IMR-90 (cell line): ENCODE measurements around the gene MPI. TPM values are rescaled to one million over a fixed set of nuclear protein-coding genes. Genes with fewer than 3 reads are reported as not detected.

ENCODE experiments used
- ATAC-seq: fragments of 200-7000 bp; cut with Tn5 transposase; 2 replicates; pipeline ENCODE4 v1.9.1; 2020; ENCODE audit warnings: low read depth, mild to moderate bottlenecking, moderate library complexity
- BruUV-seq: library from RNA; stranded (reverse); fragments of 400-500 nt; replicated peaks from 2 replicates; lab custom pipeline; 2021; lab: Mats Ljungman, UMichigan
- CTCF ChIA-PET: fragments of 300-600 bp; formaldehyde crosslinking; extraction: SDS; loops from one replicate; lab custom pipeline; 2021; ENCODE audit warnings: antibody characterized with exemption; lab: Yijun Ruan, JAX
- POLR2A ChIA-PET: fragments of 300-600 bp; sonication (Branson Sonifier 250); formaldehyde crosslinking; loops from one replicate; lab custom pipeline; 2022; ENCODE audit warnings: antibody characterized with exemption; ENCODE audit not compliant: unreplicated experiment; lab: Charles Lee
- DNase-seq: peaks from one replicate; pipeline ENCODE4 v3.0.0; 2013
- H2AFZ ChIP-seq: replicated peaks from 2 replicates; pipeline ENCODE3; 2013; ENCODE audit warnings: low read length, mild to moderate bottlenecking; ENCODE audit not compliant: poor library complexity
- H2AK5ac ChIP-seq: 2 replicates; pipeline ENCODE4 v1.6.1; 2013; ENCODE audit warnings: low read depth, low read length, inconsistent platforms
- H2AK9ac ChIP-seq: replicated peaks from 2 replicates; pipeline ENCODE3; 2013; ENCODE audit warnings: mild to moderate bottlenecking, low read depth, low read length, moderate library complexity; ENCODE audit not compliant: poor library complexity
- H2BK120ac ChIP-seq: 2 replicates; pipeline ENCODE4 v1.6.1; 2013; ENCODE audit warnings: low read depth, low read length, inconsistent platforms
- H2BK15ac ChIP-seq: 3 replicates; pipeline ENCODE4 v1.6.1; 2013; ENCODE audit warnings: low read depth, low read length, inconsistent platforms
- H2BK20ac ChIP-seq: 2 replicates; pipeline ENCODE4 v1.6.1; 2013; ENCODE audit warnings: low read depth, mild to moderate bottlenecking, inconsistent platforms, low read length, moderate library complexity
- H2BK5ac ChIP-seq: 2 replicates; pipeline ENCODE4 v1.6.1; 2013; ENCODE audit warnings: mild to moderate bottlenecking, low read depth, low read length, inconsistent platforms; ENCODE audit not compliant: poor library complexity, severe bottlenecking
- H3K14ac ChIP-seq: replicated peaks from 2 replicates; pipeline ENCODE4 v1.6.1; 2013; ENCODE audit warnings: low read depth, low read length, inconsistent platforms
- H3K18ac ChIP-seq: 2 replicates; pipeline ENCODE4 v1.6.1; 2013; ENCODE audit warnings: low read depth, low read length, control low read depth
- H3K23ac ChIP-seq: 2 replicates; pipeline ENCODE4 v1.6.1; 2013; ENCODE audit warnings: low read depth, low read length, inconsistent platforms
- H3K27ac ChIP-seq: 2 replicates; pipeline ENCODE4 v1.5.1; 2013; ENCODE audit warnings: mild to moderate bottlenecking, control low read depth, low read length; ENCODE audit not compliant: insufficient read depth
- H3K27me3 ChIP-seq: 2 replicates; pipeline ENCODE4 v1.6.1; 2013; ENCODE audit warnings: low read length; ENCODE audit not compliant: control insufficient read depth, insufficient read depth
- H3K36me3 ChIP-seq: 2 replicates; pipeline ENCODE4 v1.6.1; 2013; ENCODE audit warnings: low read length, mixed read lengths; ENCODE audit not compliant: control insufficient read depth, insufficient read depth
- H3K4ac ChIP-seq: 2 replicates; pipeline ENCODE4 v1.6.1; 2013; ENCODE audit warnings: low read depth, low read length, inconsistent platforms
- H3K4me1 ChIP-seq: 2 replicates; pipeline ENCODE4 v1.6.1; 2013; ENCODE audit warnings: low read length, mixed read lengths; ENCODE audit not compliant: control insufficient read depth, insufficient read depth
- H3K4me2 ChIP-seq: 2 replicates; pipeline ENCODE4 v1.6.1; 2013; ENCODE audit warnings: low read depth, mild to moderate bottlenecking, control low read depth, low read length, moderate library complexity
- H3K4me3 ChIP-seq: 2 replicates; pipeline ENCODE4 v1.5.1; 2013; ENCODE audit warnings: low read depth, mild to moderate bottlenecking, control low read depth, low read length, moderate library complexity; ENCODE audit not compliant: insufficient read depth
- H3K56ac ChIP-seq: 2 replicates; pipeline ENCODE4 v1.6.1; 2013; ENCODE audit warnings: low read length, inconsistent platforms; ENCODE audit not compliant: insufficient read depth; ENCODE audit errors: extremely low read depth
- H3K79me1 ChIP-seq, 2 experiments: 2 replicates each; pipeline ENCODE4 v1.6.1; 2013; ENCODE audit warnings: low read length in 2 of 2, inconsistent platforms in 1 of 2, low read depth in 1 of 2
- H3K9ac ChIP-seq: 2 replicates; pipeline ENCODE4 v1.6.1; 2013; ENCODE audit warnings: low read depth, low read length, control low read depth
- H3K9me1 ChIP-seq: 2 replicates; pipeline ENCODE4 v1.6.1; 2013; ENCODE audit warnings: low read length, inconsistent platforms; ENCODE audit not compliant: insufficient read depth
- H3K9me3 ChIP-seq: 2 replicates; pipeline ENCODE4 v1.6.1; 2013; ENCODE audit warnings: low read length; ENCODE audit not compliant: control insufficient read depth, insufficient read depth
- H4K20me1 ChIP-seq: 2 replicates; pipeline ENCODE4 v1.6.1; 2013; ENCODE audit warnings: low read length, inconsistent platforms; ENCODE audit not compliant: insufficient read depth
- H4K5ac ChIP-seq: 2 replicates; pipeline ENCODE4 v1.6.1; 2013; ENCODE audit warnings: mild to moderate bottlenecking, low read depth, low read length, control low read depth
- H4K8ac ChIP-seq, 2 experiments: 2 replicates each; pipeline ENCODE4 v1.6.1; 2013; ENCODE audit warnings: low read depth in 2 of 2, low read length in 2 of 2, control low read depth in 1 of 2, inconsistent platforms in 1 of 2
- H4K91ac ChIP-seq: 2 replicates; pipeline ENCODE4 v1.6.1; 2013; ENCODE audit warnings: low read depth, low read length, inconsistent platforms; ENCODE audit not compliant: insufficient read depth
- BHLHE40 ChIP-seq: fragments of 150-350 bp; IDR thresholded peaks from 2 replicates; pipeline ENCODE4 v1.6.1; 2016; ENCODE audit warnings: mild to moderate bottlenecking, low read depth, low read length
- MAZ ChIP-seq: IDR thresholded peaks from 2 replicates; pipeline ENCODE4 v1.6.1; 2012; ENCODE audit warnings: low read depth, mild to moderate bottlenecking, low read length, improper control_type of control experiment, moderate library complexity, borderline replicate concordance
- POLR2A ChIP-seq: IDR thresholded peaks from 2 replicates; pipeline ENCODE4 v1.6.1; 2012; ENCODE audit warnings: mild to moderate bottlenecking, low read depth, low read length
- RFX5 ChIP-seq: IDR thresholded peaks from 2 replicates; pipeline ENCODE4 v1.8.0; 2012; ENCODE audit warnings: low read depth, mild to moderate bottlenecking, low read length, moderate library complexity
- WGBS, 2 experiments: methylation state at CpG; one replicate each; pipeline versions ENCODE4 v1.1.5 to v1.1.7; 2013; ENCODE audit warnings: missing lambda C conversion rate in 2 of 2; ENCODE audit not compliant: insufficient read length in 1 of 2; ENCODE audit errors: extremely low coverage in 2 of 2; 5-methylcytosine and 5-hydroxymethylcytosine counted together
- dilution Hi-C: fragments of 300-500 bp; cut with HindIII; formaldehyde crosslinking; loops from one replicate; pipeline ENCODE4 v1.14.3; 2018; ENCODE audit warnings: low sequenced_read_pairs; ENCODE audit not compliant: unreplicated experiment
- in situ Hi-C: fragments of 300-500 bp; cut with MboI; formaldehyde crosslinking; loops from 3 replicates; pipeline ENCODE4 v1.14.3; 2019; ENCODE audit warnings: low sequenced_read_pairs, inconsistent platforms, mixed read lengths
- intact Hi-C: fragments of 100-400 bp; cut with micrococcal nuclease; formaldehyde crosslinking; loops from 2 replicates; pipeline ENCODE4 v1.10.0; 2022
- polyA plus RNA-seq, 3 experiments: library from polyadenylated mRNA; depleted of rRNA; stranded (reverse); fragments of >200 nt; gene quantifications; 2 replicates each; pipeline ENCODE4 v1.2.3, GENCODE V29; 2012; ENCODE audit warnings: low replicate concordance in 1 of 3
- total RNA-seq: library from RNA; depleted of rRNA; stranded (reverse); fragments of >200 nt; gene quantifications from 2 replicates; pipeline ENCODE4 v1.2.3, GENCODE V29; 2012
- TF ChIP-seq, protein P1 (sequence below): fragments of 150-350 bp; IDR thresholded peaks from 2 replicates; pipeline ENCODE4 v1.6.1; 2017; ENCODE audit warnings: mild to moderate bottlenecking, antibody characterized with exemption, low read length, low read depth

Gene MPI
- total and polyA plus RNA-seq, 2 of the 4 experiments (the other 2 are of a cell fraction): 80.1 to 91.8 TPM

DNA sequence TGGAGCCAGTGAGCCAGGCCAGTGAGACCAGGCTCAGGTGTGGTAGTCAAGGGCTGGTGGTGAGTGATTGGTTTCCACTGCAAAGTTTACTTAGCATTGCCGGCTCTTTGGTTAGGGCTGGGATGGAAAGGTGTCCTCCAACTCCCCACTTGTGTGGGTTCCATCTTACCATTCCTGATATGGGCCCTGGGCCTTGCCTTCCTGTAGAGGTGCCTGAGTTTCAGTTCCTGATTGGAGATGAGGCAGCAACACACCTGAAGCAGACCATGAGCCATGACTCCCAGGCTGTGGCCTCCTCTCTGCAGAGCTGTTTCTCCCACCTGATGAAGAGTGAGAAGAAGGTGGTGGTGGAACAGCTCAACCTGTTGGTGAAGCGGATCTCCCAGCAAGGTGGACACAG is 3.1 kb downstream of the MPI start:
- Histone ChIP-seq H3K9ac (no peak overlapping the region), H2AK5ac (no peak overlapping the region), H3K27ac (no peak overlapping the region), H2AK9ac (peak overlapping the region; percentile 68), H2BK5ac (no peak overlapping the region), H3K9me3 (no peaks in the 10 kb centered on the region), H4K20me1 (no peaks in the 10 kb centered on the region; the same call in 1 of the 2 replicates), H2BK120ac (no peak overlapping the region), H3K4ac (no peak overlapping the region), H3K14ac (no peak overlapping the region), H4K8ac (no peak overlapping the region), H2AFZ (no peak overlapping the region), H2BK15ac (no peak overlapping the region), H3K23ac (no peak overlapping the region), H3K56ac (no peak overlapping the region), H3K18ac (no peak overlapping the region), H3K27me3 (no peaks in the 10 kb centered on the region), H3K36me3 (peaks cover 38% of the 10 kb centered on the region), H3K4me1 (peaks cover 9% of the 10 kb centered on the region), H4K5ac (no peak overlapping the region), H3K9me1 (peaks cover 24% of the 10 kb centered on the region), H3K4me3 (no peak overlapping the region), H2BK20ac (no peak overlapping the region), H3K4me2 (no peak overlapping the region), H4K91ac (no peak overlapping the region), H3K79me1 (peaks cover 19 to 37% of the 10 kb centered on the region in 2 experiments; a peak in 3 of 4 replicates)
- no CpG with 5 or more reads among the region's 2 CpGs for WGBS, 2 experiments
- no TSS peak for BruUV-seq
- no peak for ATAC-seq
- POLR2A ChIA-PET: no interaction called here
- TF ChIP-seq, protein P1, sequence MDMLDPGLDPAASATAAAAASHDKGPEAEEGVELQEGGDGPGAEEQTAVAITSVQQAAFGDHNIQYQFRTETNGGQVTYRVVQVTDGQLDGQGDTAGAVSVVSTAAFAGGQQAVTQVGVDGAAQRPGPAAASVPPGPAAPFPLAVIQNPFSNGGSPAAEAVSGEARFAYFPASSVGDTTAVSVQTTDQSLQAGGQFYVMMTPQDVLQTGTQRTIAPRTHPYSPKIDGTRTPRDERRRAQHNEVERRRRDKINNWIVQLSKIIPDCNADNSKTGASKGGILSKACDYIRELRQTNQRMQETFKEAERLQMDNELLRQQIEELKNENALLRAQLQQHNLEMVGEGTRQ: no peak
- TF ChIP-seq POLR2A: no peak
- no peak for TF ChIP-seq BHLHE40
- no peak for TF ChIP-seq RFX5
- no peak for TF ChIP-seq MAZ
- in situ Hi-C loops: no loop called here
- dilution Hi-C loops: no loop called here
- CTCF ChIA-PET: no interaction called here
- intact Hi-C loops: loop anchor here (5.0 kb wide), 1 partner anchor 51 kb away; the partner anchor contains the start of gene ULK3
- no peak for DNase-seq
